ENCODE measurements around the gene GPC4.

The GPC4 gene

DNA sequence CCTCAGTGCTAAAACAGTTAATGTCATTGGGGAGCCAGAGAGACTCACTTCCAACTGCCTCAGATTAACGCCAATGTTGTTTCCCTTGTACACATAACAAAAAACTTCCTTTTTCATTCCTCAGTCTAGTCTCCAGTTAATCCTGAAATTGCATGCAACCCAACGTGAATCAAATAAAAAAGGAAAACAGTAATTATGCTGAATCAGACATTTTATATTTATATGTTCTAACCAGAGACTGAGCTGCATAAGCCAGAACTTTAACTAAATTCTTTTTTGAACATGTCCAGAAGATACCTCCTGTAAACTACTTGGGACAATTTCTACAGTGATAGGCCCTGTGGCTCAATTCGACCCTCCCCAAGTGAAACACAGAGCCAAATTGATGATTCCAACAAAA, 4.7 kb downstream of the GPC4 start:
- no peak for DNase-seq (ENCODE audit: low read depth in 2 of 2)

DNA sequence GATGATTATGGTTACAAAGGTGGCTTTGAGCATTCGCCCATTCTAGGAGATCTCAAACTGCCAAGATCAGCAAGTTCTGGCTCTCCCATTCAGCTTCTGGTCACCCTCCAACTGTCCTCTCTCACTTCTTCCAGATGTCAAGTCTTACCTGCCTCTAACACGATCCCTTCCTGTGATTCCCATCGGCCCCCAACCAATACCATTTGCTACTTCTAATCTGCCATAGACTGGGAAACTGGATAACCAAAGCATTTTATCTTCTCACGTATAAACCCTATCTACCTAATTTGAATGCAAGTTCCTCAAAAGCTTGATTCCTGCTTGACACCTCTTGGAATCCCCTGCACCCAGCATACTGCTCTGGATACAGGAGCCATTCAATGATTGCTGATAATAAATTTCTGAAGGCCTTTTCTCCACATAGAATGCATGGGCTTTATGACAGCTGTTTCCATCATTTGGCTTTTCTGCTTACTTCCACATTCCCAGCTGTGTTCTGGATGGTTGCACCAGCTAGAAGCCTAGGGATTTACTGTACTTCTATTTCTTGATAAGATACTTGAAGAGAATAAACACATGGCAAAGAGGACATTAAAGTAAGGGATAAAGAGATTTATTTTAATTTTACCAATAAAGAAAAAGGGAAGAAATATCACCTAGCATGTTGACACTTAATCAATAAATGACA, 9.6 kb downstream of the GPC4 start:
- DNase-seq (ENCODE audit: low read depth in 2 of 2): no peak

DNA sequence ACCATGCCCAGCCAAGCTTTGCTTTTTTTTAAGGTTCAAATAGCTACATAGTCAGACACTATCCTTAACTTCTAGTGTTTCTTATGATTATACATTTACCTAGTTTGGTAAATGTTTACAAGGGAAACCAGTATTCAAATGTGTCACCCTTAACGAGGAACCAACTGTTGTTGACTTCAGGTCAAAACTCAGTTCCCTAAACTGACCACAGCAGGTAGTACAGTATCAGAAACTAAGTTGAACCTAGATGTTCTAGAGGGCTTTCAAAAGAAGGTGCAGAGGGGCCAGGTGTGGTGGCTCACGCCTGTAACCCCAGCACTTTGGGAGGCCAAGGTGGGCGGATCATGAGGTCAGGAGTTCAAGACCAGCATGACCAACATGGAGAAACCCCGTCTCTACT, 11.3 kb downstream of the GPC4 start:
- no peak for DNase-seq (ENCODE audit: low read depth in 2 of 2)

DNA sequence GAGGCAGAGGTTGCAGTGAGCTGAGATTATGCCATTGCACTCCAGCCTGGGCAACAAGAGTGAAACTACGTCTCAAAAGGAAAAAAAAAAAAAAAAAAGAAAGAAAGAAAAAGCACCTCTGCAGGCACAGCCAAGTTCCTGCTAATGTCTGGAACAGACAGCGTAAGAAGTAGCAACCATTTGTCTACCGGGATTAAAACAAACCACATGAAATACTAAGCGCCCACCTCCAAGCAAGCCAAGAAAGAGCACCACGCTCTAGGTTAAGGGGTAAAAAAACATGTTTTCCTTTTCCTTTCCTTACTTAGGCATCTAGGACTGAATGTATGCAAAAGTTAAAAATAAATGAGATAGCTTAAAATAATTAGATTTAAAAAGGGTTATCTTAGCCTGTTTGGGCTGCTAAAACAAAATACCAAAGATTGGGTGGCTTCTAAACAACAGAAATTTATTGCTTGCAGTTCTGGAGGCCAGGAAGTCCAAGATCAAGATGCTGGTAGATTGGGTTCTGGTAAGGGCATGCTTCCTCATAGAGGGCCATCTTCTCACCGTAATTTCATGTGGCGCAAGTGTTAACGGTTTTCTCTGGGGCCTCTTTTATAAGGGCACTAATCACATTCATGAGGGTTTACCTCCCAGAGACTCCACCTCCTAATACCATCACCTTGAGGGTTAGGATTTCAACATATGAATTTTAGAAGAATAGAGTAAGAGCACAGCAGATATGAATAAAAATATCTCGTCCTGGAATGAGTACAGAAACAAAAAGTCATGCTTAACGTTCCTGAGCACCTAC, 12.3 kb downstream of the GPC4 start:
- DNase-seq (ENCODE audit: low read depth in 2 of 2): no peak

DNA sequence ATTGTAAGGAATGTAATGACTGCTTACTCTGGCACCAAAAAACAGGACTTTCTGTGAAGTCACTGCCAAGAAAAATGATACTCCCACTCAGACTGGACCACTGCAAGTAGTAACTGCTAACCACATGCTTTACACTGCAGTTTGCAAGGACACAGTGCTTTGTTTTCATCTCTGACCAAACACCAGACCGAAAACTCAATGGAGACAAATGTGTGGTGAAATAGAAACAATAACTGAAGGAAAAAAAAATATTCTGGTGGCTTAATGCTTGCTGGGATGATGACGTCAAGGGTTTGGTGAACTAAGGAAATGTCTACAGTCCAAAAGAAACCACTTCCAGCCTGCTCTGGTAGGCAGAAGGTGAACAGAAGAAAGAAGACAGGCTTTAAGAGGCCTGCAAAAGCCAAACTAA, 13.2 kb downstream of the GPC4 start:
- no peak for DNase-seq (ENCODE audit: low read depth in 2 of 2)

DNA sequence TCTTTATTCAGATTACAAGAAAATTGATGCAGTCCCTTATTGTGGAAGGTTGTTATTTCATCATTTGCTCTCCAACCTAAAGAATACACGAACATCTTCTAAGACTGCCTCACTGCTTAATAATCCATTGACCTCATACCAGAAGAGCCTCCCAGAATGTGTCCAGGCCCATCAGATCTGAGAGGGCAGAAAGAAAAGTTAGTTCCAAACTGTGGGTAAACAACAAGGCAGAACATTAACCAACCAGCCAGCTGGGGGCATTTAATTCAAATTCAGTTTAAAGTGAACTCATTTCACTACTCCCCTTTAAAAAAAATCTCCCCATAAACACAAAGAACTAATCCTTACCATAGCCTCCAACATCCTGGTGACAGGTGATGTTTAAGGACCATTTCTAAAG, 13.8 kb downstream of the GPC4 start:
- no peak for DNase-seq (ENCODE audit: low read depth in 2 of 2)

DNA sequence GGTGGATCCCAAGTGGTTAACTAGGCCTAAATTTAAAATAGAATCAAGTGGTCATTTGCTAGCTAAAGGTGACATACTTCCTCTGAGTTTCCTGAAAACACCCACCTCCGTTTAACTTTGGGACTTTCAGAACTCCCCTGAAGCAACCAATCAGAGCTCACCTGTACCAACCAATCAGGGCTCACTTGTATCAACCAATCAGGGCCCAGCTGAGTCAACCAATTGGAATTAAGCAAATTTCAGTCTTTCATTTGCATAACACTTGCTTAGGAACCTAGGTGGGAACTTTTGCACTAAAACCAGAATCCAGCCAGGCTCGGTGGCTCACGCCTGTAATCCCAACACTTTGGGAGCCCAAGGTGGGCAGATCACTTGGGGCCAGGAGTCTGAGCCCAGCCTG, 15.9 kb downstream of the GPC4 start:
- no peak for DNase-seq (ENCODE audit: low read depth in 2 of 2)

DNA sequence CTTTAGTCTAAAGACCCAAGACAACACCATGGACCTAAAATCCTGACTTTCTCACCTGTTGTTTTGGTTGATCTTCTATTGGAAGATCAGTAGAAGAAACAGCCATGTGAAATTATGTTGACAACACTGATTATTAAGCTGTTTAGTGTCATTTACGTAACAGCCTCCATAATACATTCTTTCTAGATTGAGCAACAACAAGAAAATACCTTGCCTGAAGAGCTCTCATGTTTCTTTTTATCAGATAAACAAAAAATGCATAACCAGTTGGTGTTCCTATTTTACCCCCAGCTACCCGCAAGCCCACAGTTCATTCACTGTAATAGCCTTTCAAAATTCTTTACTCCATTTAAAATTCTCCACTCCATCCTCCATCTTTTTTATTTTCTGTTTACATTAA, 20.5 kb downstream of the GPC4 start:
- DNase-seq (ENCODE audit: low read depth in 2 of 2): no peak

DNA sequence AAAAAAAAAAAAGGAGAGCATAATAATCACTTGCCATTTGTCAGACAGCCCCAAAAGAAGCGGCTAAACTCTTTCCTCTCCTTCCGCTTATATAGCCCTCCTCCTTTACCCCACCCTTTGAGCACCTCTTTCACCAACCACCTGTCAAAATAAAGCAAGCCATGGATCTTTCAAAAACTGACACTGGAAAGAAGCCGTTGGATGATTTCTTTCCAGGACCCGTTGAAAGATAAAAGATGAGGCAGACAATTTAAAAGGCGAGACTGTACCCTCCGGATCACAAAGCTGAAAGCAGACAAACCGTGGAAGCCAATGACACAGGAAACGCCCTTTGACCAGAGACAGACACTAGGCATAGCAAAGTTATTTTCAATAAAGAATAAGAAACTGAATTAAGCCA, 22.6 kb downstream of the GPC4 start:
- no peak for DNase-seq (ENCODE audit: low read depth in 2 of 2)

DNA sequence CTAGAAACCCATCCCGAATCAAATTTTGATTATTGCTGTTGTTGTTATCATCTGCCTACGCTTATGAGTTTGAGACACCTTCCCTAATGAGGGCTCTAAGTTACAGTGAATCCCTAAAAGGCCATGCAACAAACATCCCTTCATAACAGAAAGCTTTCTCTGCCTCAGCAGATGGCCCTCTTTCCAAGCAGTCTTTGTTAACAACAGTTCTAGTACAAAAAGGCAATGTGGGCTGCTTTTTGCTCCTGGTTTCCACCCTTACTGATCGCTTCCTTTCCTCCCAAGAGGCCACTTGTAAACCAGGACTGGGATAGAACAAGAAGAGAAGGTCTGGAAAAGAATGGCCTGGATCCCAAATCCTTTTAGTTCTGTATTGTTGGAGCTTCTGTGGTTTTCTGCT, 24.2 kb downstream of the GPC4 start:
- no peak for DNase-seq (ENCODE audit: low read depth in 2 of 2)

DNA sequence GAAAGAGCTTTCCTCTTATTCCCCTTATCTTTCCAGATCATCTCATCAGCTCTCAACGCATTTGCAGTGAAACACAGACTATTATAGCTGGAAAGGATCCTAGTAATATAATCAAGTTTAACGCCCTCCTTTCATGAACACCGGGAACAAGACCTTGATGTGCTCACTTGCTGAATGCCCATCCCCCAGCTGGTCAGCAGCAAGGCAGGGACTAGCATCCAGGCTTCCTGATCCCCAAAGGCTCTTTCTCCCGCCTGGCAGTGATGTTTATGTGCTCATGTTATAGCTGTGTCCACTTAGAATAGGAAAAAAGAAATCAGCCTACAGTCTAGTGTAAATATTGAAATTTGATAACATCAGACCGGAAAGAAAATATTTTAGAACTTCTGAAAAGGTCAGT, 24.6 kb downstream of the GPC4 start:
- no peak for DNase-seq (ENCODE audit: low read depth in 2 of 2)

DNA sequence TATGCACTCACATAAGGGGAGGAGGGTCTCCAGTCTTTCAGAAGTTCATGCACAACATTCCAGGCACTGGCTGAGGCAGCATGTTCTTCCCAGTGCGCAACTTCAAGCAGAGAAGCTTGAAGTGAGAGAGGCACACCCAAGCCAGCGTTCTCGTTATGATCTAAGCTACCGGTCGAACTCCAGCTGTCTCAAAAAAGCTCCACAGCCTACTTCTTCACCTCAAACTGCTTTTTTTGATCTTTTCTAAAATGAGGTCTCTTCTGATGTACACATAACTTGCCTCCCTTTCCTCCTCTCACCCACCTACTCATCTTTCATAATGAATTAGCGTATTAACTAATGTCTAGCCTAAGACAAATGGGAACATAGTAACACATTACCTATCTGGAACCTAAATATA, 25.3 kb downstream of the GPC4 start:
- no peak for DNase-seq (ENCODE audit: low read depth in 2 of 2)

DNA sequence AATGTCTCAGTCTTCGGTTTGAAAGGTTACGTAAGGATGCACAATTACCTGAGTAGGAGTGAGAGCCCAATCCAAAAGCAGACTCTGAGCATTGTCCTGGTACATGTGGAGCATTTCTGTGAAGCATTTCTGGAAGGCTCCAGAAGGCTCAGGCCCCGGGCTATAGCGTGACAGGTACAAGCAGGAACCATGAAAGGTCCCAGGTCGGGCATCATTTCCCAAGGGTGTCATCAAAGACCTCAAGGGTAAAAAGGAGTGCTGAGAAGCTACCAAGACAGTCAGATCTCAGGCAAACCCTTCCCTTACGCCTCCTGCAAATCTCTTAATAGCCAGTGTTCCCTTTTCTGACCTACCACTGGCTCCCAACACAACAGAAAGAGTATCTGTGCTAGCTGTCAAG, 30.8 kb downstream of the GPC4 start:
- no peak for DNase-seq (ENCODE audit: low read depth in 2 of 2)

DNA sequence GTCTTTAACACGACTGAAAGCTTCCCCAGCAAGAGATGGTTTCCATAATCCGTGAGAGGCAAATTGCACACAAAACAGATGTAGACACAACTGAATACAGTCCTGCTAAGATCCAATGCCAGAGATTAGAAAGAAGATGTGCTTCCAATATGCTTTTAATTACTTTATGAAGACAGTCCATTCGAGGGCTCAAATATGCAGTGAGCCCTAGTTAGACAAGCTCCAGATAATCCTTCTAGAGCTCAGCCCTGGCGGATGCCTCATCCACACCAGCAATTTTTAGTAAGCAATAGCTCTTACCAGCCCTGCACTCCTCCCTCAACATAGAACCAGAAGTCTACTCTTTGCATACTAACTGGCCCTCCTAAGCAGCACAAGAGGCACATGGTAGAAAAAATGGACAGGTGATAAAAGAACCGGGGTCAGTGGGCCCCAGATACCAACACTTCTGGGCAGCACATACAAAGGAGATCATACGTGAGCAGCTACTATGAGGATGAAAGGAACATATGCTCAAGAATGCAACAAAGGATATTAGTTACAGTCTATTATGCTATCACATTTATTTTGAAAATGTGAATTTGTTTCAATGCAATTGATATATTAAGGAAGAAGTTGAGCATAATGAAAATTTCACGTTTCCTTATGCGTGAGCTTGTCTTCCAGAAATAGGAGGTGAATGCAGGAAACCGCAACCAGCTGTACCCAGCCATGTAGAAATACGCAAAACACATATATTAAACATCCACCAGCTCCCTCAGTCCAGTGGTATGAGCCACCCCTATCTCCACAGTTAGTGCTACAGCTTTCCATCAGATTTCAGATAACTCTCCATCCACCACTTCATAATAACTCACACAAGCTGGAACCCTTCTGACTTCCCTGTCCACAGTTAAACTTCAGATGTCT, 34.3 kb downstream of the GPC4 start:
- DNase-seq (ENCODE audit: low read depth in 2 of 2): no peak

DNA sequence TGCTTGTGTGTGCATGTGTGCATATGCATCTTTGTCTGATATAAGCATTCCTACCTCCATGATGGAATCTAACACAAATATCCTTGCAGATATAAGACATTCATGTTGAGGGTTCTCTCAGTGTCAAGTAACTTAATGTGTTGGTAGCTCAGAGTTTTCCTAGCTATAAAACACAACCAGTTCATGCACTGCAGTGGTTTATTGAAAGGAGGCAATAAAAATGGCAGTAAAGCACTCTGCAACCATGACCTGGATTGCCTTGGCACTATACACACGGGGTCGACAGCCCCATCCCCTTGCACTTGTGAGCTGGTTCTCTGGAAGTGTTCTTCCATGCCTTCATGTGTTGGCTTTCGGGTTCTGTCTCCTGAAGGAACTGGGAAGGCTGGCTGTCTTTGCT, 38.9 kb downstream of the GPC4 start:
- no peak for DNase-seq (ENCODE audit: low read depth in 2 of 2)

DNA sequence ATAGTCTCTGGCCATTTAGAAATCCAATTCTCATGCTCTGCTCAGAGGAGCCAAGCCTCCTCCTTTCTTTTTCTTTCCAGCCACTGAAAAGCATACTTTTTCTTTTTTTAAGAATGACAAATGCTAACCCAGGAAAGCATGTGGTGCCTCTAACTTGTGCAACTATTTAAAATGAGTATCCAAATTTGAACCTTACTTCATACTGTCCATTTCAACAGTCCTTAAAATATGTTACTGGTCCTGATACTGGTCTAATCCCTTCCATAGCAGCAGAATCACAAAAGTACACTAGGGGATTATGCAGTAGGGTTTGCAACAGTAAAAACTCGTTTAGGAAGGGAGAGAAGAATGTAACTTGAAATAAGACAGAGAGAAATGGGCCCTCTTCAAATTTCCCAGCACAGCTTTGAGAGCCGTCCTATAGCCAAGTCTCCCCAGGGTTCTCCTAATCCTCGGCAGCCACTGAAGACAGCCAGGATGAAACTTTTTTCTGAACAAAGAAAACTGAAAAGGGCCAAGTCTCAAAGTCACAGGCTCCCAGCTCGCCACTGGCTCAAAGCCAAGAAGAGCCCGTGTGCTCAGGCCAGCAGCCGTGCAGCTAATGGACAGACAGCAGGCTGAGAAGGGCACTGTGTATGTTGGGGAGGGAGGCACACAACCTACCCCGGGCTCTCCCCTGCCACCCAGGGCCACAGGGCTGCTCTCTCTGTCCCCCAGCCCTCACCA, 39.5 kb downstream of the GPC4 start:
- no peak for DNase-seq (ENCODE audit: low read depth in 2 of 2)

DNA sequence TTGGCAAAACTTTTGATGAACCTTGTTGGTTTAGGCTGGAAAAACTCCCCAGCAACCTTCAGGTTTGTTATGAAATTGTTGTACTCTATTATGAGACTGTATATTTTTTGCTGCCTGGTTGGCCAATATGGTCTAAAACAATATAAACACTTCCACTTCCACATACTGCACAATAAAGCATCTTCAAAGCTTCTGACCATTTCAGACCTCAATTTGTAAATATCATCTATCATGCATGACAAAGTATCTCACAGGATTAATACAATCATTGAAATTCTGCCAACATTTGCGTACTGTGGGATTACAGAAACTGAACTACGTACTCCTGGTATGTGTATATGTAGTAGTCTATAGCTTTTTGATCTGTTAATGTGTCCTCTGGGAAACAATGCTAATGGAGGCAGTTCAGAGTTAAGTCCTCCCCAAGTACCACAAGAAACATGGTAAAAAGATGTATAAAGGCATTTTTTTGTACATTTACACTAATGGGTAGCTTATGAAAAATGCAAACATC, 40.4 kb downstream of the GPC4 start:
- DNase-seq (ENCODE audit: low read depth in 2 of 2): no peak

DNA sequence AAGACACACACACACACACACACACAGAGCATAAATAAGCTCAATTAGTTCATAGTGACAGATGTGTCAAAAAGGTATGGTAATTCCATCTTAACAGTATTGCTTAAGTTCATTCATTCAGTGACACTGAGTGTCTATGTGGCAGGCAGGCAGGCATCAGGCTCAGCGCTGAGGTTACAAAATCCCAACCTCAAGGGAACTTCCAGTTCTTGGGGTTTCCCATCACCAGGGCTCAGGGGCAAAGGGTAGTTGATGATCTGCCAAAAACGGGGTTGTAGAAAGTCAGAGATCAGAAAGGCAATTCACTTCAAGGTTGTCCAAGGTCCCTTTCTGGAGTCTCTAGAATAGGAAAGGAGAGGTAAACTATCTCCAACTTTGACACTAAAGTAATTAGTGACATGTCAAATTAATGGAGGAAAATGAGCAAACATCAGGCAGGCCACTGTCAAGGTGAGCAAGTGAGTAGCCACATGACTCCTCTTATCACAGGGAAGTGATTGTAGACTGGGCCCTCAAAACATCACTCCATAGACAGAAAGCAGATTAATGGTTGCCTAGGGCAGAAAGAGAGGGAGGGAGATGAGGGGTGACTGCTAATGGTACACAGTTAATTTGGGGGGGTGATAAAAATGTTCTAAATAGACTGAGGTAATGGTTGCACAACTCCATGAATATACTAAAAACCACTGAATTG, 41.8 kb downstream of the GPC4 start:
- DNase-seq (ENCODE audit: low read depth in 2 of 2): no peak

DNA sequence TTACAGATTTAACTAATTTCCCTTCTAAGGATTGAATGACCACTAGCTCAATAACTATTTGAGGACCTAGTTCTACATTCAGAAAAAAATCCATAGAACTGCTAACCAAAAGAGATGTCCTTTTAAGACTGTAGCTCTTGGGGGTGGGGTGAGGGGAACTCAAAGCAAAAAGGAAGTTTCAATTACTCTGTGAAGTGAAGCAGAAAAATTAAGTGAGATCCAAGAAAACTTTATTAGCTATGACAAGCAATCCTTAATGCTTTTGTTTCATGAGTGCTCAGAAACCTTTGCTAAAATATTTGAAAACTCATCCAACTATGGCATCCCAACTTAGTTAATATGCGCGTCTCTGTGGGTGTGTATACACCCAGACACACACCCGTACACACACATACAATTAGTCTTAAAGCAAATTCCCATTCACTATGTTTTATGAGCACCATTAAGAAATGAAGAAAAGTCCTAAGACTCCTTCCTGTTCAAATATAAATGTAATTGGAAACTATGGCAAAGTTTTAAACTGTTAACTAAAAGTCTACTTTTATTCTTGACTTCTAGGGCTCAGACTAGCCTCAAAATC, 44.5 kb downstream of the GPC4 start:
- DNase-seq (ENCODE audit: low read depth in 2 of 2): no peak

DNA sequence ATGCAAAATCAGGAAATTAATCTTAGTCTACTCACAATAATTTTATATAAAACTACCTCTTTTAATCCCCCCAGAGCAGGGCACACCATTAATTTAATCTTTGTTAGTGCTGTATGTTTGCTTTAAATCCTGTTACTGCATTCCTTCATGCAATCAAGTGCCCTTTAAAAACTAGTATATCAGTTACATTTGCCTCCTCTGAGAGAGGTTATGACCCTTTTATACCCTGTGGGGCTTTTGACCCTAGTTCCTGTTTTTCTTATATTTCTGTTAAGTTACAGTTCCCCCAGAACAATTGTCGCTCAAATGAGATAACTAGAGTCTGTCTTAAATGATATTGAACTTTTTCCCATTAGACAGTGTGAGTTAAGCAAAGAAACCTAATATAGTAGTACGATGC, 46.2 kb downstream of the GPC4 start:
- no peak for DNase-seq (ENCODE audit: low read depth in 2 of 2)

DNA sequence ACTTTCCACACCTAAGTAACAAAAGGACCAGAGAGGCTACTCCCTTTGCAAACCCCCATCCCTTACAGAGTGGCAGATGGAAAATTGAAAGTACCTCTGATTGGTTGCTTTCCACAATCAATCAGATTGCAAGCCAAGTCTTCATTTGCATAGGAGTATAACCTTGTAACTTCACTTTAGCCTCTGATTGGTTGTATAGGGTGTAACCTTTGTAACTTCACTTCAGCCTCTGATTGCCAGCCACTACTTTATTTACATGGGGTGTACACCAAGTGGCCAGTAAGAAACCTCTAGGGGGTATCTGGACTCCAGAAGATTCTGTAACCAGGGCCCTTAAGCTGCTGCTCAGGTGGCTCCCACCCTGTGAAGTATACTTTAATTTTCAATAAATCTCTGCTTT, 48.6 kb downstream of the GPC4 start:
- no peak for DNase-seq (ENCODE audit: low read depth in 2 of 2)
